ENCODE data around the gene TEKTIP1. TPM values are rescaled to one million over a fixed set of nuclear protein-coding genes. Genes with fewer than 3 reads are reported as not detected.

Gene TEKTIP1
- total and polyA plus RNA-seq, 2 of the 4 experiments (the other 2 are of a cell fraction), result not detected

DNA sequence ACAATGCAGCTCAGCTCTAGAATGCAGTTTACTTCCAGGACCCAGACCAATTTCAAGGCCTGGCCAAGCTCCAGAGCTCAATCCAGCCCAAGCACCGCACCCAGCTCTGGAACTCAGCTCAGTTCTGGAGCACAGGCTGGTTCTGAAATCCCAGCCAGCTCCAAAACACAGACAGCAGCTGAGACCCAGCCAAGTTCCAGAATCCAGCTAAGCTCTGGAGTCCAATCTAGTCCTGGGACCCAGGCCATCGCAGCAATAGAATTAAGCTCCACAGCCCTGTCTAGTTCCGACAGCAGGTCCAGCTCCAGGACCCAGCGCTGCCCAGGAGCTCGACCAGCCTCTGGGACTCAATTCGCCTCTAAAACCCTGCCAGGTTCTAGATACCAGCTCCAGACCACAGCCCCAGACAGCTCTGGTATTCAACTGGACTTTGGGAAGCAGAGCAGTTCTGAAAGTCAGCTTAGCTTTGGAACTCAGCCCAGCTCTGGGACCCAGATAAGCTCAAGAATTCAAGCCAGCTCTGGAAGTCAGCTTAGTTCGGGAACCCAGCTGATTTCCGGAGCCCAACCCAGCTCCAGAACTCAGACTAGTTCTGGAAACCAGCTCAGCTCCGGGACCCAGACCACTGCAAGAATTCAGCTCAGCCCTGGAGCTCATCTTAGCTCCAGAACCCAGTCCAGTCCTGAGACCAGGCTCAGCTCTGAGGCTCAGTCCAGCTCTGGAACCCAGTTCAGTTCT is 53.1 kb downstream of the TEKTIP1 start:
- Histone ChIP-seq H2BK5ac (ENCODE audit: low read depth, low read length, poor library complexity, severe bottlenecking) (no peak overlapping the region), H3K4me2 (ENCODE audit: low read depth, low read length) (no peak overlapping the region), H3K27me3 (ENCODE audit: control insufficient read depth, insufficient read depth, low read length) (peaks cover 2% of the 10 kb centered on the region; the same call in 1 of the 2 replicates), H3K4ac (ENCODE audit: low read depth, low read length) (no peak overlapping the region), H2AFZ (replicated peaks; ENCODE audit: low read length, poor library complexity) (no peak overlapping the region), H3K4me1 (ENCODE audit: control insufficient read depth, insufficient read depth, low read length) (no peaks in the 10 kb centered on the region), H3K9me1 (ENCODE audit: insufficient read depth, low read length) (no peaks in the 10 kb centered on the region), H3K14ac (replicated peaks; ENCODE audit: low read depth, low read length) (no peak overlapping the region), H3K18ac (ENCODE audit: low read depth, low read length) (no peak overlapping the region), H3K9me3 (ENCODE audit: control insufficient read depth, insufficient read depth, low read length) (no peaks in the 10 kb centered on the region; the same call in 1 of the 2 replicates), H3K79me1 (ENCODE audit: low read depth in 1 of 2, low read length in 2 of 2) (no peaks in the 10 kb centered on the region), H3K23ac (ENCODE audit: low read depth, low read length) (no peak overlapping the region), H2AK5ac (ENCODE audit: low read depth, low read length) (no peak overlapping the region), H2BK20ac (ENCODE audit: low read depth, low read length) (no peak overlapping the region), H4K20me1 (ENCODE audit: insufficient read depth, low read length) (no peaks in the 10 kb centered on the region), H3K4me3 (ENCODE audit: insufficient read depth, low read depth, low read length) (no peak overlapping the region), H4K91ac (ENCODE audit: insufficient read depth, low read depth, low read length) (no peak overlapping the region), H2BK15ac (ENCODE audit: low read depth, low read length) (no peak overlapping the region), H3K36me3 (ENCODE audit: control insufficient read depth, insufficient read depth, low read length) (no peaks in the 10 kb centered on the region), H2BK120ac (ENCODE audit: low read depth, low read length) (no peak overlapping the region), H4K8ac (ENCODE audit: low read depth in 2 of 2, low read length in 2 of 2) (no peak overlapping the region), H3K27ac (ENCODE audit: insufficient read depth, low read length) (no peak overlapping the region), H2AK9ac (replicated peaks; ENCODE audit: low read depth, low read length, poor library complexity) (no peak overlapping the region), H3K56ac (ENCODE audit: extremely low read depth, insufficient read depth, low read length) (no peak overlapping the region), H4K5ac (ENCODE audit: low read depth, low read length) (no peak overlapping the region), H3K9ac (ENCODE audit: low read depth, low read length) (no peak overlapping the region)
- DNase-seq (no peak), ATAC-seq (ENCODE audit: low read depth) (no peak)
- 76% methylated on average over 8 of the region's 9 CpGs; no CpG with 5 or more reads in 1 of the 2 experiments for WGBS, 2 experiments (ENCODE audit: extremely low coverage in 2 of 2, insufficient read length in 1 of 2)
- intact Hi-C loops (cut with micrococcal nuclease) (no loop called here), in situ Hi-C loops (cut with MboI; ENCODE audit: low sequenced_read_pairs) (no loop called here), dilution Hi-C loops (cut with HindIII; ENCODE audit: low sequenced_read_pairs, unreplicated experiment) (no loop called here)
- BruUV-seq (replicated peaks), result no TSS peak
- POLR2A ChIA-PET (ENCODE audit: unreplicated experiment), result no interaction called here
- CTCF ChIA-PET, result interaction anchor here (0.9 kb wide), 1 partner anchor 7 kb away, joined by 5 read pairs; no protein-coding TSS in a partner anchor
- TF ChIP-seq MAZ (IDR thresholded peaks at IDR 0.05; ENCODE audit: borderline replicate concordance, low read depth, low read length) (no peak), CHD1 (IDR thresholded peaks at IDR 0.05; ENCODE audit: low read depth, low read length) (no peak), CEBPB (IDR thresholded peaks at IDR 0.05; ENCODE audit: low read depth, low read length) (no peak), MXI1 (IDR thresholded peaks at IDR 0.05; ENCODE audit: borderline replicate concordance, low read depth, low read length) (no peak), NFE2L2 (IDR thresholded peaks at IDR 0.05; ENCODE audit: low read depth, low read length) (no peak), MAFK (IDR thresholded peaks at IDR 0.05; ENCODE audit: low read depth, low read length) (no peak), POLR2A (IDR thresholded peaks at IDR 0.05; ENCODE audit: low read depth, low read length) (no peak), BHLHE40 (IDR thresholded peaks at IDR 0.05; ENCODE audit: low read depth, low read length) (no peak), FOS (IDR thresholded peaks at IDR 0.05; ENCODE audit: low read depth, low read length) (no peak), SMC3 (IDR thresholded peaks at IDR 0.05; ENCODE audit: low read depth, low read length) (no peak)
- TF ChIP-seq, protein P1, sequence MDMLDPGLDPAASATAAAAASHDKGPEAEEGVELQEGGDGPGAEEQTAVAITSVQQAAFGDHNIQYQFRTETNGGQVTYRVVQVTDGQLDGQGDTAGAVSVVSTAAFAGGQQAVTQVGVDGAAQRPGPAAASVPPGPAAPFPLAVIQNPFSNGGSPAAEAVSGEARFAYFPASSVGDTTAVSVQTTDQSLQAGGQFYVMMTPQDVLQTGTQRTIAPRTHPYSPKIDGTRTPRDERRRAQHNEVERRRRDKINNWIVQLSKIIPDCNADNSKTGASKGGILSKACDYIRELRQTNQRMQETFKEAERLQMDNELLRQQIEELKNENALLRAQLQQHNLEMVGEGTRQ (IDR thresholded peaks at IDR 0.05; ENCODE audit: low read depth, low read length), result no peak
- TF ChIP-seq, protein P2, sequence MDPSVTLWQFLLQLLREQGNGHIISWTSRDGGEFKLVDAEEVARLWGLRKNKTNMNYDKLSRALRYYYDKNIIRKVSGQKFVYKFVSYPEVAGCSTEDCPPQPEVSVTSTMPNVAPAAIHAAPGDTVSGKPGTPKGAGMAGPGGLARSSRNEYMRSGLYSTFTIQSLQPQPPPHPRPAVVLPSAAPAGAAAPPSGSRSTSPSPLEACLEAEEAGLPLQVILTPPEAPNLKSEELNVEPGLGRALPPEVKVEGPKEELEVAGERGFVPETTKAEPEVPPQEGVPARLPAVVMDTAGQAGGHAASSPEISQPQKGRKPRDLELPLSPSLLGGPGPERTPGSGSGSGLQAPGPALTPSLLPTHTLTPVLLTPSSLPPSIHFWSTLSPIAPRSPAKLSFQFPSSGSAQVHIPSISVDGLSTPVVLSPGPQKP (IDR thresholded peaks at IDR 0.05; ENCODE audit: borderline replicate concordance, low read depth, low read length), result no peak
- TF ChIP-seq, protein P3, sequence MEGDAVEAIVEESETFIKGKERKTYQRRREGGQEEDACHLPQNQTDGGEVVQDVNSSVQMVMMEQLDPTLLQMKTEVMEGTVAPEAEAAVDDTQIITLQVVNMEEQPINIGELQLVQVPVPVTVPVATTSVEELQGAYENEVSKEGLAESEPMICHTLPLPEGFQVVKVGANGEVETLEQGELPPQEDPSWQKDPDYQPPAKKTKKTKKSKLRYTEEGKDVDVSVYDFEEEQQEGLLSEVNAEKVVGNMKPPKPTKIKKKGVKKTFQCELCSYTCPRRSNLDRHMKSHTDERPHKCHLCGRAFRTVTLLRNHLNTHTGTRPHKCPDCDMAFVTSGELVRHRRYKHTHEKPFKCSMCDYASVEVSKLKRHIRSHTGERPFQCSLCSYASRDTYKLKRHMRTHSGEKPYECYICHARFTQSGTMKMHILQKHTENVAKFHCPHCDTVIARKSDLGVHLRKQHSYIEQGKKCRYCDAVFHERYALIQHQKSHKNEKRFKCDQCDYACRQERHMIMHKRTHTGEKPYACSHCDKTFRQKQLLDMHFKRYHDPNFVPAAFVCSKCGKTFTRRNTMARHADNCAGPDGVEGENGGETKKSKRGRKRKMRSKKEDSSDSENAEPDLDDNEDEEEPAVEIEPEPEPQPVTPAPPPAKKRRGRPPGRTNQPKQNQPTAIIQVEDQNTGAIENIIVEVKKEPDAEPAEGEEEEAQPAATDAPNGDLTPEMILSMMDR (conservative IDR thresholded peaks at IDR 0.05; ENCODE audit: low read depth, low read length), result no peak

Data from IMR-90 (cell line).